Activated CD4-positive, alpha-beta T cell treated with anti-CD3 and anti-CD28 coated beads, Interleukin-2, amount 10 ng/mL, durations not matched to agents 7 days and 5 days (primary cell): ENCODE data around the gene ASCL3. TPM values are rescaled to one million over a fixed set of nuclear protein-coding genes. Genes with fewer than 3 reads are reported as not detected.

ENCODE experiments used
- CTCF ChIA-PET: fragments of 350-600 bp; sonication (Branson Sonifier 250); formaldehyde crosslinking; loops from one replicate; lab custom pipeline; 2021; ENCODE audit warnings: antibody characterized with exemption; lab: Charles Lee
- POLR2A ChIA-PET: fragments of 350-600 bp; sonication (Branson Sonifier 250); formaldehyde crosslinking; loops from one replicate; lab custom pipeline; 2021; ENCODE audit warnings: antibody characterized with exemption; lab: Charles Lee
- DNase-seq: peaks from one replicate; pipeline ENCODE4 v3.0.0-alpha.2; 2020
- H3K27ac Mint-ChIP-seq: one replicate; pipeline ENCODE4 v1.8.0; 2021; ENCODE audit warnings: mild to moderate bottlenecking, moderate library complexity, mixed read lengths
- H3K27me3 Mint-ChIP-seq: one replicate; pipeline ENCODE4 v1.8.0; 2021; ENCODE audit warnings: mixed read lengths
- H3K36me3 Mint-ChIP-seq: one replicate; pipeline ENCODE4 v1.8.0; 2021; ENCODE audit warnings: low read depth, mixed read lengths
- H3K4me1 Mint-ChIP-seq: one replicate; pipeline ENCODE4 v1.8.0; 2021; ENCODE audit warnings: mixed read lengths
- H3K4me3 Mint-ChIP-seq: one replicate; pipeline ENCODE4 v1.8.0; 2021; ENCODE audit warnings: mild to moderate bottlenecking, moderate library complexity, mixed read lengths
- H3K9me3 Mint-ChIP-seq: one replicate; pipeline ENCODE4 v1.8.0; 2021; ENCODE audit warnings: mixed read lengths
- total RNA-seq, 2 experiments: library from RNA; stranded (reverse); gene quantifications; one replicate each; pipeline ENCODE4 v1.2.3, GENCODE V29; 2021

ASCL3 gene
- total RNA-seq, 2 experiments from 2014 or later = not detected

DNA sequence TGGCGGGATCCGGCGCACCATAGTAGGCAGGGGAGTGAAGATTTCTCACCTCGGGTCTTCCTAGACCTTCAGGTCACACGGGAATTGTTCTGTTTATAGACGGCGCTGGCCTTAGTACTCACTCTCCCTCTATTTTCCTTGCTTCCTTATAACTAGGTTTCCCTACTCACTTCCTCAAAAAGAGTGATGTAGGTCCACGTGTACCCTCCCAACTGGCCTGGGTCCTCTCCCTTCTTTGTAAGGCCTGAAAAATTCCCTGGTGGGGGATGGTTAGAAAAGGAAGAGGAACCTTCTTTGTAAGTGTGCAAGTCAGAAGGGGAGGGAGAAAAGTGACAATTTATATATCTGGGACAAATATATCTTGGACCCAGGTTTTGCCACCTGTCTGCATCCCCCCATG is 24.4 kb upstream of the ASCL3 start:
- no peak overlapping the region for H3K4me3 Mint-ChIP-seq
- no peaks in the 10 kb centered on the region for H3K27me3 Mint-ChIP-seq
- POLR2A ChIA-PET = no interaction called here
- H3K27ac Mint-ChIP-seq = no peak overlapping the region
- no peak for DNase-seq
- H3K4me1 Mint-ChIP-seq = peaks cover 23% of the 10 kb centered on the region
- CTCF ChIA-PET = no interaction called here
- no peaks in the 10 kb centered on the region for H3K9me3 Mint-ChIP-seq
- peaks cover 9% of the 10 kb centered on the region for H3K36me3 Mint-ChIP-seq

DNA sequence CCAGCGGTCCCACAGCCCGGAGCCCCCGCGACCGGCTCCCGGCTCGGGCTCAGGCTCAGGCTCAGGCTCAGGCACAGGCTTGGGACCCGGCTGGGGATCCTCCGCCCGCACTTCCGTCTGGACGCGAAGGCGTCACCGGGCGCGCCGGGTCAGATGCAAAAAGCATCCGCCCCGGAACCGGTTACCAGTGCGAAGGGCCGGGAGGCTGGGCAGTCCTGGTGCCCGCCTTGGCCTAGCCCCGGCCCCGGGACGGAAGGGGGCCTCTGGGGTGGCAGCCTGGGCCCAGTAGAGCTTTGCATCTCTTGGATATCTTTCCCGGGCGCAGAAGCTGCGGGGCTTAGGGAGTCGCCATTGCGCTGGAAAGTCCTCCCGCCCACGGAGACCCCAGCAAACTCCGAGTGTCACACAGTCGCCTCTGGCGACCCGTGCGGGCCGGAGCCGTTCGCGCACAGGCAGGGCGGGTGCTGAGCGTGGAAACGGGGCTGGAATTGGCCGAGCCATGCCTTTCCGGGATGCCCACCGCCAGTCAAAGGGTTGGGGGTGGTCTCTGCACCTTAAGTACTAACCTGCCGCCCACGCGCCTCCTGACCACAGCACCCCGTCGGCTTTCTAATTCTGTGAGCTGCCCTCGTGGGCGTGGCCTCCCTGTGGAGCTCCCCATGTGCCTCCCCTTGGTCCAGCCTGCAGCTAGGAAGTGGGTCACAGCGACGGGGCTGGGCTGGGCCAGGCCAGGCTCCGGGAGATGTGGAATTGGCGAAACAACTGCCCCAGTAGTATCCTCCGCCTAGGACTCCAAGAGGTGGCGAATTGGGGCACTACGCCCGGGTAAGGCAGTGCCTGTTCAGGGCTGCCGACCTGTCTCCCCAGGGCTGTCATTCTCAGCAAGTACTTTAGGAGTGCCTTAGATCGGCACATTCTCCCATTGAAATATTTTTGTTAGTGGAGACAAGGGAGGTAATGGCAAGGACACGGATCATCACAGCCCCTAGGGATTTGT is 21.8 kb upstream of the ASCL3 start, which contains the start of gene TMEM9B:
Gene TMEM9B, minus strand, starts transcription at position 119 of the 997 bp plus-strand sequence. CDS start 129 bp downstream, outside the sequence.
- Mint-ChIP-seq H3K4me1 (peaks cover 30% of the 10 kb centered on the region), H3K4me3 (peak within 1 kb of the TSS; percentile 97), H3K36me3 (peaks cover 9% of the 10 kb centered on the region), H3K27ac (peak within 1 kb of the TSS; percentile 97), H3K27me3 (no peaks in the 10 kb centered on the region), H3K9me3 (no peaks in the 10 kb centered on the region)
- ChIA-PET POLR2A (interaction anchor here (0.5 kb wide), 1 partner anchor 545 kb away, joined by 3 read pairs; no protein-coding TSS in a partner anchor), CTCF (interaction anchor here (0.9 to 1.2 kb wide), 4 partner anchors 10 to 23 kb away, joined by 3 to 4 read pairs (median 3); no protein-coding TSS in a partner anchor)
- DNase-seq = peak; percentile 86

GRCh38 chr11:8963569-8964323 is 20.9 kb upstream of the ASCL3 start:
- H3K27me3 Mint-ChIP-seq = no peaks in the 10 kb centered on the region
- peak overlapping the region; percentile 97 for H3K4me3 Mint-ChIP-seq
- DNase-seq = peak; percentile 85
- H3K4me1 Mint-ChIP-seq = peaks cover 34% of the 10 kb centered on the region
- peak overlapping the region; percentile 97 for H3K27ac Mint-ChIP-seq
- H3K36me3 Mint-ChIP-seq = peaks cover 8% of the 10 kb centered on the region
- ChIA-PET POLR2A (interaction anchor here (0.5 kb wide), 1 partner anchor 546 kb away, joined by 3 read pairs; no protein-coding TSS in a partner anchor), CTCF (interaction anchor here (1.2 kb wide), 2 partner anchors 11 to 20 kb away, joined by 3 to 4 read pairs; no protein-coding TSS in a partner anchor)
- H3K9me3 Mint-ChIP-seq = no peaks in the 10 kb centered on the region

DNA sequence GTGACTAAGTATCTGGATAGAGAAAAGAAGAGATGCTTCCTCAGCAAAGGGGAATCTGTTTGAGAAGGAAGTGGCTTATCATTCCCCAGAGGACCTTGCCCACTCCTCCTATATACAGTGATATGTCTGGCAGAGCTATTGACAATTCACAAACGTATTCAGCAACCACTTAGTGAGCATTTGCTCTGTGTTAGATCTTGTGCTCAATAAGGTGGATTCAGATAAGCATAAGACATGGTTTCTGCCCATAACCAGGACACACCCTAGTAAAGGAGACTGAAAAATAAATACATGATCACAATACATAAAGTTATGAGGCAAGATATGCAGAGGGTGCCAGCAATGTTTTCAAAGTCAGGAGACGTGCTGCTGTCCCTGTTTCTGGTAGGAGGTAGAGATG is 20.0 kb upstream of the ASCL3 start:
- ChIA-PET CTCF (no interaction called here), POLR2A (no interaction called here)
- no peaks in the 10 kb centered on the region for H3K9me3 Mint-ChIP-seq
- H3K36me3 Mint-ChIP-seq = peaks cover 7% of the 10 kb centered on the region
- no peaks in the 10 kb centered on the region for H3K27me3 Mint-ChIP-seq
- peak overlapping the region; percentile 97 for H3K4me3 Mint-ChIP-seq
- H3K27ac Mint-ChIP-seq = peak overlapping the region; percentile 97
- peaks cover 34% of the 10 kb centered on the region for H3K4me1 Mint-ChIP-seq
- no peak for DNase-seq

DNA sequence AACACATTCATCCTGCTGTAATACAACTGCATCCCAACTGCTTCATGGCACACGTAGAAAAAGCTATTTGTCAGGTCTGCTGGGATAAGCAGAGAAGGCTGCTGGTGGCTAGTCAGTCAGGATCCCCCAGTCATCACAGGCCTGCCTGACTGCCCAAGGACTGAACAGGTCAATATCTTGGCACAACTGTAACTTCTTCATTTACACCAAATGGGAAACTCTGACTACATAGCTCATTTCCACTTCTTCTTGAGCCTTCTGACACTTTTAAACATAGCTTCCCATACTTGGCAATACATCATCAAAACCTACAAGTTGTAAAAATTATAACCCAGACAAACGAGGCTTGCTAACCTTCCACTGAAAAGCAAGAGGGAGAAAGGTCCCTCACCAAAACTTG is 18.6 kb upstream of the ASCL3 start:
- Mint-ChIP-seq H3K27me3 (no peaks in the 10 kb centered on the region), H3K4me1 (peaks cover 45% of the 10 kb centered on the region), H3K4me3 (no peak overlapping the region), H3K27ac (no peak overlapping the region), H3K9me3 (no peaks in the 10 kb centered on the region), H3K36me3 (peaks cover 13% of the 10 kb centered on the region)
- no peak for DNase-seq
- POLR2A ChIA-PET = no interaction called here
- CTCF ChIA-PET = interaction anchor here (0.7 kb wide), 1 partner anchor 46 kb away, joined by 3 read pairs; no protein-coding TSS in a partner anchor

DNA sequence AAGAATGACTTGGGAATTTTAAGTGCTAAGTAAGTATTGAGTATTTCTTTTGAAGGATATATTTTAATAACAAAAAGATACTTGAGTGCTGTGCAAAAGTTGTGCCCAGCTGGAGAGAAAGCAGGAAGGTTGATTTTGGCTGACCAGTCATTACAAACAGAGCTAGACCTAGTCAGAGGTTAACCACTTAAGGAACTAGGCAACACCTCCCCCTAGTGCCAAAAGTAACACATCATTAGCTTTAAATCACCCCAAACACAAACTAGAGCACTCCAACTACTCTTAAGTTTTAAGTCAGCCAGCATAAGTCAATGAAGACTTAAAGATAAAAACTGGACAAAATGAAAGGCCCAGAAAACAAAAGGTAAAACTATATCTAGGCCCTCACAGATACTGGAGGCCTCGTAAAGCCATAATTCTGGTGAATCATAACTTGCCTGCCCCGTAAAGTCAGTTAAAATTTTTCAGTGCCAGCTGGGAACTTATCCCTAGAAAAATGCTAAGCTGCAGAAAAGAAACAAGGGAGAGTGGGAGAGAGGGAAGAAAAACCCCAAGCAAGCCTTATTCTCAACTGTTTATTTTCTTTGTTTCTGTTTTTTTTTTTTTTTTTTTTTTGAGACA is 16.8 kb upstream of the ASCL3 start:
- Mint-ChIP-seq H3K27me3 (no peaks in the 10 kb centered on the region), H3K4me3 (no peak overlapping the region), H3K36me3 (peaks cover 23% of the 10 kb centered on the region), H3K4me1 (peaks cover 36% of the 10 kb centered on the region), H3K27ac (no peak overlapping the region), H3K9me3 (no peaks in the 10 kb centered on the region)
- DNase-seq = peak; percentile 64
- POLR2A ChIA-PET = interaction anchor here (0.7 kb wide), 2 partner anchors 172 to 313 kb away, joined by 3 to 5 read pairs; no protein-coding TSS in a partner anchor
- CTCF ChIA-PET = interaction anchor here (0.6 to 2.1 kb wide), 14 partner anchors 11 to 868 kb away, joined by 3 to 6 read pairs (median 3); no protein-coding TSS in a partner anchor

GRCh38 chr11:8956860-8957259 is 14.0 kb upstream of the ASCL3 start:
- H3K27me3 Mint-ChIP-seq = no peaks in the 10 kb centered on the region
- H3K27ac Mint-ChIP-seq = no peak overlapping the region
- POLR2A ChIA-PET = no interaction called here
- no peaks in the 10 kb centered on the region for H3K9me3 Mint-ChIP-seq
- H3K36me3 Mint-ChIP-seq = peaks cover 24% of the 10 kb centered on the region
- H3K4me3 Mint-ChIP-seq = no peak overlapping the region
- CTCF ChIA-PET = interaction anchor here (1.1 kb wide), 1 partner anchor 181 kb away, joined by 3 read pairs; no protein-coding TSS in a partner anchor
- no peak for DNase-seq
- peaks cover 25% of the 10 kb centered on the region for H3K4me1 Mint-ChIP-seq

GRCh38 chr11:8948886-8949285 is 6.1 kb upstream of the ASCL3 start:
- Mint-ChIP-seq H3K27me3 (peaks cover 3% of the 10 kb centered on the region), H3K4me1 (peaks cover 5% of the 10 kb centered on the region), H3K36me3 (peaks cover 35% of the 10 kb centered on the region), H3K9me3 (no peaks in the 10 kb centered on the region), H3K27ac (no peak overlapping the region), H3K4me3 (no peak overlapping the region)
- no peak for DNase-seq
- CTCF ChIA-PET = interaction anchor here (0.7 to 1.0 kb wide), 3 partner anchors 10 to 223 kb away, joined by 3 read pairs; no protein-coding TSS in a partner anchor
- POLR2A ChIA-PET = no interaction called here

DNA sequence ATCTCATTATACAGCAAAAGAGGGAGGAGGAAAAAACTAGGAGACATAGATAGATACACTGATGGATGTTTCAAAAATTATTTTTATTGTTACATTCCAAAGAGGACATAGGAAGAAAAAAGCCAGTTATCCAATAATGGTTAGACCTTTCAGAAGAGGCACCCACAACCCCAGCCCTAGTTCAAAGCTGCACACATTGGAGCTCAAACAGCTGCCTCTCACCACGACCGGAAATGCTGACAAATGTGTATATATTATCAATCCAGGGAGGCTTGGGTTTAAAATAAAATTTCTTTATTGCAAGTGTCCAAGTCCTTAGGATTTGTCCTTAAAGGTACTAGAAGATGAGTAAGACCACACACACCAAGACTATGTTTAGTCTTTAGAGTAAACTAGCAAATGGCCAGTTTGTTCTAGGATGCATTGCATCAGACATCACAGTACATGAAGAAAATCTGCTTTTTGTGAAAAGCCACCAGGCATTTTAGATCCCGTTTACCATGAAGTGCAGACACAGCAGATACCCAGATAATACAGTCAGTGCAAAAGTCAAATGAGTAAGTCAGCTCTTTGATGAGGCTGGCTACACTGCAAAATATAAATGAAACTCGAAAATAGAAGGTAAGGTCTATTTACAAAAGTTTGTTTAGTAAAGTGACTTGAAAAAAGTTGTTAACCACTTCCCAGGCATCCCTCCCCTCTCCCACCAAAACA is 4.6 kb upstream of the ASCL3 start:
- CTCF ChIA-PET = no interaction called here
- H3K4me1 Mint-ChIP-seq = peaks cover 5% of the 10 kb centered on the region
- DNase-seq = no peak
- H3K36me3 Mint-ChIP-seq = peaks cover 30% of the 10 kb centered on the region
- H3K27ac Mint-ChIP-seq = no peak overlapping the region
- no peaks in the 10 kb centered on the region for H3K9me3 Mint-ChIP-seq
- peaks cover 9% of the 10 kb centered on the region for H3K27me3 Mint-ChIP-seq
- POLR2A ChIA-PET = no interaction called here
- no peak overlapping the region for H3K4me3 Mint-ChIP-seq

GRCh38 chr11:8941341-8942103 is 1.3 kb downstream of the ASCL3 start:
- POLR2A ChIA-PET = no interaction called here
- Mint-ChIP-seq H3K27me3 (peaks cover 21% of the 10 kb centered on the region), H3K4me1 (no peaks in the 10 kb centered on the region), H3K4me3 (no peak overlapping the region), H3K36me3 (no peaks in the 10 kb centered on the region), H3K27ac (no peak overlapping the region), H3K9me3 (no peaks in the 10 kb centered on the region)
- DNase-seq = no peak
- CTCF ChIA-PET = no interaction called here

GRCh38 chr11:8937659-8938058 is 5.2 kb downstream of the ASCL3 start:
- H3K9me3 Mint-ChIP-seq = no peaks in the 10 kb centered on the region
- H3K27ac Mint-ChIP-seq = no peak overlapping the region
- peaks cover 13% of the 10 kb centered on the region for H3K27me3 Mint-ChIP-seq
- H3K36me3 Mint-ChIP-seq = no peaks in the 10 kb centered on the region
- no peak overlapping the region for H3K4me3 Mint-ChIP-seq
- H3K4me1 Mint-ChIP-seq = peaks cover 4% of the 10 kb centered on the region
- CTCF ChIA-PET = interaction anchor here (1.9 kb wide), 1 partner anchor 13 kb away, joined by 4 read pairs; no protein-coding TSS in a partner anchor
- DNase-seq = no peak
- POLR2A ChIA-PET = no interaction called here
